Adrenal gland (tissue), 5 donors: ENCODE results near the gene NUP93.

ENCODE experiments used
- POLR2A ChIP-seq, 2 donors: fragments of 450-650 bp; IDR thresholded peaks; one replicate each; pipeline ENCODE4 v1.6.1; 2017; ENCODE audit warnings: antibody characterized with exemption in 2 of 2, mild to moderate bottlenecking in 2 of 2, moderate library complexity in 1 of 2
- TF ChIP-seq, protein P1 (sequence below), 6 experiments: fragments of 450-650 bp in 4 of 6; fragments of 200-600 bp in 2 of 6; sonication (generic) in 1 of 6; IDR thresholded peaks; 1 replicate in 5 of 6; 2 replicates in 1 of 6; pipeline versions ENCODE4 v1.5.1 to v1.8.0; 2016 to 2021; ENCODE audit warnings: antibody characterized with exemption in 6 of 6, mild to moderate bottlenecking in 2 of 6, moderate library complexity in 1 of 6
- donor health status: DM: no; HTN: no; CAD: no.

DNA sequence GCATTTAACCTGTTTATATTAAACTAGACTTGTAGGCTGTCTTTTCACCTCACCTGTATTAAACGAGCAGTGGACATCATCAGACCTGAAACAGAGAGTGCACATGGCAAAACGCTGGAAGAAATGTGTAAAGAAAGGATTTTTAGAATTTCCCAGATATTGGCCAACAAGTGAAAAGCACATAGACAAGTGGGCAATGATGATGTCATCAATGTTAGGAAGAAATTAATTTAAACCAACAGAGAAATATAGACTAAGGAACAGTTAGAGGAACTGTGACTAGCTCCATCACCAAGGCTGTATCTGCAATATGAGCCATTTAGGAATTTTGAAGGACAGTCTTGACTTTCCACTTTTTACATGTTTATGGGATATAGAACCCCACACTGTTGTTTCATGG lies 67.9 kb downstream of the NUP93 start:
- TF ChIP-seq POLR2A (IDR thresholded peaks at IDR 0.05) = no peak
- TF ChIP-seq, protein P1, sequence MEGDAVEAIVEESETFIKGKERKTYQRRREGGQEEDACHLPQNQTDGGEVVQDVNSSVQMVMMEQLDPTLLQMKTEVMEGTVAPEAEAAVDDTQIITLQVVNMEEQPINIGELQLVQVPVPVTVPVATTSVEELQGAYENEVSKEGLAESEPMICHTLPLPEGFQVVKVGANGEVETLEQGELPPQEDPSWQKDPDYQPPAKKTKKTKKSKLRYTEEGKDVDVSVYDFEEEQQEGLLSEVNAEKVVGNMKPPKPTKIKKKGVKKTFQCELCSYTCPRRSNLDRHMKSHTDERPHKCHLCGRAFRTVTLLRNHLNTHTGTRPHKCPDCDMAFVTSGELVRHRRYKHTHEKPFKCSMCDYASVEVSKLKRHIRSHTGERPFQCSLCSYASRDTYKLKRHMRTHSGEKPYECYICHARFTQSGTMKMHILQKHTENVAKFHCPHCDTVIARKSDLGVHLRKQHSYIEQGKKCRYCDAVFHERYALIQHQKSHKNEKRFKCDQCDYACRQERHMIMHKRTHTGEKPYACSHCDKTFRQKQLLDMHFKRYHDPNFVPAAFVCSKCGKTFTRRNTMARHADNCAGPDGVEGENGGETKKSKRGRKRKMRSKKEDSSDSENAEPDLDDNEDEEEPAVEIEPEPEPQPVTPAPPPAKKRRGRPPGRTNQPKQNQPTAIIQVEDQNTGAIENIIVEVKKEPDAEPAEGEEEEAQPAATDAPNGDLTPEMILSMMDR (IDR thresholded peaks at IDR 0.05) = no peak
